K562 (cell line): ENCODE data around the gene HELT.

Experiments
- CREB1 ChIP-seq, 2 experiments: sonication (generic) in 1 of 2; formaldehyde crosslinking in 1 of 2; IDR thresholded peaks; 2 replicates each; pipeline versions ENCODE4 v1.6.1 to v1.8.0; 2012 to 2022; ENCODE audit warnings: inconsistent platforms in 1 of 2, mild to moderate bottlenecking in 1 of 2, missing genetic modification reagents in 1 of 2, moderate library complexity in 1 of 2
- CSDE1 ChIP-seq, 2 experiments: fragments of 450-650 bp; IDR thresholded peaks; 2 replicates each; pipeline ENCODE4 v1.6.1; 2016; ENCODE audit warnings: mild to moderate bottlenecking in 1 of 2
- E2F3 ChIP-seq: fragments of 250-450 bp; sonication (Bioruptor Pico); IDR thresholded peaks from 2 replicates; pipeline ENCODE4 v1.4.0; 2020; ENCODE audit warnings: mild to moderate bottlenecking
- FOXJ3 ChIP-seq: sonication (generic); formaldehyde crosslinking; IDR thresholded peaks from 2 replicates; pipeline ENCODE4 v1.4.0; 2020; ENCODE audit warnings: mild to moderate bottlenecking, missing genetic modification reagents
- HDAC2 ChIP-seq: fragments of 450-650 bp; IDR thresholded peaks from 2 replicates; pipeline ENCODE4 v1.6.1; 2016; ENCODE audit warnings: mild to moderate bottlenecking
- POLR2AphosphoS5 ChIP-seq: IDR thresholded peaks from 2 replicates; pipeline ENCODE4 v1.6.1; 2011; ENCODE audit warnings: mild to moderate bottlenecking, low read depth, low read length, moderate library complexity; ENCODE audit not compliant: control insufficient read depth, insufficient read depth
- PTRF ChIP-seq: fragments of 450-650 bp; IDR thresholded peaks from 2 replicates; pipeline ENCODE4 v1.6.1; 2016; ENCODE audit warnings: mild to moderate bottlenecking, missing genetic modification characterization, missing compliant biosample characterization
- ZBTB1 ChIP-seq: sonication (generic); formaldehyde crosslinking; IDR thresholded peaks from 2 replicates; pipeline ENCODE4 v1.8.1; 2023; ENCODE audit warnings: missing genetic modification reagents, low read depth, mild to moderate bottlenecking, borderline replicate concordance
- ZHX1 ChIP-seq: fragments of 150-350 bp; conservative IDR thresholded peaks from 2 replicates; pipeline ENCODE4 v1.6.1; 2014; ENCODE audit warnings: low read length
- TF ChIP-seq, protein P1 (sequence below): fragments of 450-650 bp; formaldehyde crosslinking; IDR thresholded peaks from 2 replicates; pipeline ENCODE4 v1.4.0; 2020; ENCODE audit warnings: mild to moderate bottlenecking, mixed read lengths
- TF ChIP-seq, protein P2 (sequence below): sonication (generic); formaldehyde crosslinking; IDR thresholded peaks from 2 replicates; pipeline ENCODE4 v1.8.1; 2023; ENCODE audit warnings: mild to moderate bottlenecking, missing genetic modification reagents
- TF ChIP-seq, protein P3 (sequence below), 3 experiments: IDR thresholded peaks in 2 of 3; conservative IDR thresholded peaks in 1 of 3; 2 replicates each; pipeline ENCODE4 v1.5.1; 2011 to 2012; ENCODE audit warnings: low read length in 3 of 3, mild to moderate bottlenecking in 3 of 3, control low read depth in 2 of 3, improper control_type of control experiment in 1 of 3, inconsistent platforms in 1 of 3, low read depth in 1 of 3, mixed read lengths in 1 of 3, moderate library complexity in 1 of 3; ENCODE audit not compliant: insufficient read depth in 2 of 3

DNA sequence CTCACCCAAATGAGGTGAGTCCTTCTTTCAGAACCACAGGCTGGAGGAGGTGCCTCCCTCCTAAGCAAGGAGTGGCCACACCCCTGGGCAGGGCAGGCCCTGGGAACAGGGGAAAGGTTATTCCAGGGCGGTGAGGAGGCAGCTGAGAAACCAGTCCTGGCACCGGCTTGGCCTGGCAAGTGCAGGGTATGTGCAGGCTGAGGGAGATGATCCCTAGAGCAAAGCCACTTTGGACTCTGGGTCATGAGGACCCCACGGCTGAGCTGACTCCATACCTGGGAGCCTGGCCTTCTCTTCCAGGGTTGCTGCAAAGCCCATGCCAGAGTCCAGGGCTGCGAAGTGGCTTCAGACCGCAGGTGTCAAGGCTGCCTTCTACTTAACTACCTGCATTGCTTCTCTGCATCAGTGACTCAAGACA, 49.5 kb upstream of the HELT start:
- TF ChIP-seq, protein P1, sequence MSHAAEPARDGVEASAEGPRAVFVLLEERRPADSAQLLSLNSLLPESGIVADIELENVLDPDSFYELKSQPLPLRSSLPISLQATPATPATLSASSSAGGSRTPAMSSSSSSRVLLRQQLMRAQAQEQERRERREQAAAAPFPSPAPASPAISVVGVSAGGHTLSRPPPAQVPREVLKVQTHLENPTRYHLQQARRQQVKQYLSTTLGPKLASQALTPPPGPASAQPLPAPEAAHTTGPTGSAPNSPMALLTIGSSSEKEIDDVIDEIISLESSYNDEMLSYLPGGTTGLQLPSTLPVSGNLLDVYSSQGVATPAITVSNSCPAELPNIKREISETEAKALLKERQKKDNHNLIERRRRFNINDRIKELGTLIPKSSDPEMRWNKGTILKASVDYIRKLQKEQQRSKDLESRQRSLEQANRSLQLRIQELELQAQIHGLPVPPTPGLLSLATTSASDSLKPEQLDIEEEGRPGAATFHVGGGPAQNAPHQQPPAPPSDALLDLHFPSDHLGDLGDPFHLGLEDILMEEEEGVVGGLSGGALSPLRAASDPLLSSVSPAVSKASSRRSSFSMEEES: no peak
- TF ChIP-seq ZBTB1 (CRISPR knock-in tag) (no peak), E2F3 (no peak), FOXJ3 (CRISPR knock-in tag) (no peak), PTRF (tag) (no peak), CREB1 (IDR thresholded peaks at IDR 0.05) (no peak), CREB1 (CRISPR knock-in tag; IDR thresholded peaks at IDR 0.05) (no peak), HDAC2 (no peak), ZHX1 (no peak), CSDE1 (IDR thresholded peaks at IDR 0.05) (no peak), POLR2AphosphoS5 (no peak)
- TF ChIP-seq, protein P2, sequence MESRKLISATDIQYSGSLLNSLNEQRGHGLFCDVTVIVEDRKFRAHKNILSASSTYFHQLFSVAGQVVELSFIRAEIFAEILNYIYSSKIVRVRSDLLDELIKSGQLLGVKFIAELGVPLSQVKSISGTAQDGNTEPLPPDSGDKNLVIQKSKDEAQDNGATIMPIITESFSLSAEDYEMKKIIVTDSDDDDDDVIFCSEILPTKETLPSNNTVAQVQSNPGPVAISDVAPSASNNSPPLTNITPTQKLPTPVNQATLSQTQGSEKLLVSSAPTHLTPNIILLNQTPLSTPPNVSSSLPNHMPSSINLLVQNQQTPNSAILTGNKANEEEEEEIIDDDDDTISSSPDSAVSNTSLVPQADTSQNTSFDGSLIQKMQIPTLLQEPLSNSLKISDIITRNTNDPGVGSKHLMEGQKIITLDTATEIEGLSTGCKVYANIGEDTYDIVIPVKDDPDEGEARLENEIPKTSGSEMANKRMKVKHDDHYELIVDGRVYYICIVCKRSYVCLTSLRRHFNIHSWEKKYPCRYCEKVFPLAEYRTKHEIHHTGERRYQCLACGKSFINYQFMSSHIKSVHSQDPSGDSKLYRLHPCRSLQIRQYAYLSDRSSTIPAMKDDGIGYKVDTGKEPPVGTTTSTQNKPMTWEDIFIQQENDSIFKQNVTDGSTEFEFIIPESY (CRISPR knock-in tag): no peak
- TF ChIP-seq, protein P3, sequence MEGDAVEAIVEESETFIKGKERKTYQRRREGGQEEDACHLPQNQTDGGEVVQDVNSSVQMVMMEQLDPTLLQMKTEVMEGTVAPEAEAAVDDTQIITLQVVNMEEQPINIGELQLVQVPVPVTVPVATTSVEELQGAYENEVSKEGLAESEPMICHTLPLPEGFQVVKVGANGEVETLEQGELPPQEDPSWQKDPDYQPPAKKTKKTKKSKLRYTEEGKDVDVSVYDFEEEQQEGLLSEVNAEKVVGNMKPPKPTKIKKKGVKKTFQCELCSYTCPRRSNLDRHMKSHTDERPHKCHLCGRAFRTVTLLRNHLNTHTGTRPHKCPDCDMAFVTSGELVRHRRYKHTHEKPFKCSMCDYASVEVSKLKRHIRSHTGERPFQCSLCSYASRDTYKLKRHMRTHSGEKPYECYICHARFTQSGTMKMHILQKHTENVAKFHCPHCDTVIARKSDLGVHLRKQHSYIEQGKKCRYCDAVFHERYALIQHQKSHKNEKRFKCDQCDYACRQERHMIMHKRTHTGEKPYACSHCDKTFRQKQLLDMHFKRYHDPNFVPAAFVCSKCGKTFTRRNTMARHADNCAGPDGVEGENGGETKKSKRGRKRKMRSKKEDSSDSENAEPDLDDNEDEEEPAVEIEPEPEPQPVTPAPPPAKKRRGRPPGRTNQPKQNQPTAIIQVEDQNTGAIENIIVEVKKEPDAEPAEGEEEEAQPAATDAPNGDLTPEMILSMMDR (IDR thresholded peaks at IDR 0.05 in 2 of 3, conservative IDR thresholded peaks at IDR 0.05 in 1 of 3; ENCODE audit: insufficient read depth in 2 of 3, low read depth in 1 of 3, low read length in 3 of 3): no peak
